K562 treated with DMSO at 1 percent for 24 hours (cell line): ENCODE measurements around the gene ZNF665. TPM values are rescaled to one million over a fixed set of nuclear protein-coding genes. Genes with fewer than 3 reads are reported as not detected.

ENCODE experiments used
- total RNA-seq: library from RNA; unstranded; fragments of 300-600 nt; gene quantifications from 2 replicates; pipeline ENCODE4 v1.2.3, GENCODE V29; 2022; ENCODE audit warnings: low read depth; ENCODE audit not compliant: insufficient read depth

The ZNF665 gene
- total RNA-seq: 3.1 and 3.9 TPM in 2 replicates

GRCh38 chr19:53192771-53193534 is at the start of gene ZNF665:
TSS of gene ZNF665 (minus strand) at chr19:53193358. CDS start at chr19:53182898, 10,460 bp downstream.

GRCh38 chr19:53132141-53132991 is 60.8 kb downstream of the ZNF665 start, which contains the start of gene ZNF415:
TSS of gene ZNF415 (minus strand) at chr19:53132910. CDS start at chr19:53122676, 10,234 bp downstream.

Other genes starting within 250 kb of the ZNF665 start
- 8.3 and 10.2 TPM in 2 replicates for gene ZNF816, start 230.5 kb downstream of the ZNF665 start, total RNA-seq
- gene ERVV-1, start 179.4 kb downstream of the ZNF665 start, total RNA-seq: not detected in 2 replicates
- 0.43 and 0.64 TPM in 2 replicates for gene ERVV-2, start 148.6 kb downstream of the ZNF665 start, total RNA-seq
- 10.6 and 12.2 TPM in 2 replicates for gene ZNF160, start 89.9 kb downstream of the ZNF665 start, total RNA-seq
- gene ZNF415, start 60.4 kb downstream of the ZNF665 start, total RNA-seq: not detected in 2 replicates
- 2.3 and 2.6 TPM in 2 replicates for gene ZNF347, start 34.3 kb downstream of the ZNF665 start, total RNA-seq
- gene ZNF677, start 61.5 kb upstream of the ZNF665 start, total RNA-seq: 0.30 and 1.5 TPM in 2 replicates
- gene VN1R2, start 64.9 kb upstream of the ZNF665 start, total RNA-seq: not detected in 2 replicates
- not detected in 2 replicates for gene VN1R4, start 74.4 kb upstream of the ZNF665 start, total RNA-seq
- 2.2 and 2.7 TPM in 2 replicates for gene ZNF845, start 140.4 kb upstream of the ZNF665 start, total RNA-seq
- 1.8 and 4.8 TPM in 2 replicates for gene ZNF525, start 172.3 kb upstream of the ZNF665 start, total RNA-seq
- 4.2 and 5.0 TPM in 2 replicates for gene ZNF765, start 201.8 kb upstream of the ZNF665 start, total RNA-seq
- gene ZNF761, start 238.6 kb upstream of the ZNF665 start, total RNA-seq: 6.8 and 8.5 TPM in 2 replicates